Liver (tissue), 9 donors: Measurements from ENCODE around the gene SULT2A1. TPM values are rescaled to one million over a fixed set of nuclear protein-coding genes. Genes with fewer than 3 reads are reported as not detected.

Source experiments
- DNase-seq: peaks from one replicate; pipeline ENCODE4 v3.0.0-alpha.2; 2017; ENCODE audit warnings: low spot score
- H3K27ac ChIP-seq, 2 donors: one replicate each; pipeline ENCODE4 v1.7.0; 2013; ENCODE audit warnings: inconsistent platforms in 2 of 2, low read length in 2 of 2, control low read depth in 1 of 2, low read depth in 1 of 2, mild to moderate bottlenecking in 1 of 2
- H3K27me3 ChIP-seq, 4 donors: one replicate each; pipeline versions ENCODE4 v1.6.1 to v1.7.0; 2013; ENCODE audit warnings: low read length in 3 of 4, inconsistent platforms in 1 of 4, mild to moderate bottlenecking in 1 of 4, moderate library complexity in 1 of 4; ENCODE audit not compliant: control insufficient read depth in 4 of 4, insufficient read depth in 4 of 4
- H3K36me3 ChIP-seq, 4 donors: one replicate each; pipeline versions ENCODE4 v1.6.1 to v1.7.0; 2013; ENCODE audit warnings: low read length in 3 of 4, mild to moderate bottlenecking in 3 of 4, low read depth in 1 of 4, moderate library complexity in 1 of 4; ENCODE audit not compliant: control insufficient read depth in 4 of 4, insufficient read depth in 3 of 4
- H3K4me1 ChIP-seq, 4 donors: one replicate each; pipeline versions ENCODE4 v1.6.1 to v1.7.0; 2013; ENCODE audit warnings: low read length in 3 of 4, mild to moderate bottlenecking in 3 of 4, moderate library complexity in 1 of 4; ENCODE audit not compliant: control insufficient read depth in 4 of 4, insufficient read depth in 4 of 4
- H3K4me3 ChIP-seq, 3 donors: one replicate each; pipeline versions ENCODE4 v1.6.1 to v1.7.0; 2013; ENCODE audit warnings: low read length in 3 of 3, control low read depth in 1 of 3, low read depth in 1 of 3, mild to moderate bottlenecking in 1 of 3
- H3K9ac ChIP-seq, 2 donors: one replicate each; pipeline ENCODE4 v1.7.0; 2013; ENCODE audit warnings: low read length in 2 of 2, mild to moderate bottlenecking in 2 of 2, moderate library complexity in 2 of 2, control low read depth in 1 of 2, low read depth in 1 of 2
- H3K9me3 ChIP-seq, 4 donors: one replicate each; pipeline versions ENCODE4 v1.6.1 to v1.7.0; 2013; ENCODE audit warnings: low read length in 3 of 4; ENCODE audit not compliant: control insufficient read depth in 4 of 4
- ATF3 ChIP-seq: IDR thresholded peaks from 2 replicates; pipeline ENCODE4 v1.6.1; 2016; ENCODE audit warnings: antibody characterized with exemption
- CTCF ChIP-seq: fragments of 150-350 bp; IDR thresholded peaks from 2 replicates; pipeline ENCODE4 v1.5.1; 2017; ENCODE audit warnings: improper control_type of control experiment, low read depth, low read length; ENCODE audit not compliant: missing input control
- GABPA ChIP-seq, 2 donors: IDR thresholded peaks in 1 of 2; conservative IDR thresholded peaks in 1 of 2; 2 replicates each; pipeline ENCODE4 v1.6.1; 2016; ENCODE audit warnings: antibody characterized with exemption in 2 of 2, mild to moderate bottlenecking in 1 of 2, moderate library complexity in 1 of 2
- HNF4A ChIP-seq, 2 donors: conservative IDR thresholded peaks; 2 replicates each; pipeline ENCODE4 v1.6.1; 2016; ENCODE audit warnings: antibody characterized with exemption in 2 of 2, mild to moderate bottlenecking in 2 of 2
- HNF4G ChIP-seq: IDR thresholded peaks from 2 replicates; pipeline ENCODE4 v1.6.1; 2016; ENCODE audit warnings: antibody characterized with exemption
- JUND ChIP-seq, 2 donors: IDR thresholded peaks; 2 replicates each; pipeline ENCODE4 v1.6.1; 2016; ENCODE audit warnings: antibody characterized with exemption in 2 of 2
- MAX ChIP-seq: IDR thresholded peaks from 2 replicates; pipeline ENCODE4 v1.6.1; 2016; ENCODE audit warnings: antibody characterized with exemption
- NR2F2 ChIP-seq: IDR thresholded peaks from 2 replicates; pipeline ENCODE4 v1.6.1; 2016; ENCODE audit warnings: antibody characterized with exemption
- RAD21 ChIP-seq, 2 donors: IDR thresholded peaks; 2 replicates each; pipeline ENCODE4 v1.6.1; 2016; ENCODE audit warnings: antibody characterized with exemption in 2 of 2, mild to moderate bottlenecking in 2 of 2
- REST ChIP-seq: IDR thresholded peaks from 2 replicates; pipeline ENCODE4 v1.6.1; 2016; ENCODE audit warnings: antibody characterized with exemption, mild to moderate bottlenecking
- RXRA ChIP-seq, 2 donors: IDR thresholded peaks; 2 replicates each; pipeline ENCODE4 v1.6.1; 2017 to 2018; ENCODE audit warnings: antibody characterized with exemption in 2 of 2, mild to moderate bottlenecking in 1 of 2
- TAF1 ChIP-seq: conservative IDR thresholded peaks from 2 replicates; pipeline ENCODE4 v1.6.1; 2016; ENCODE audit warnings: antibody characterized with exemption, mild to moderate bottlenecking
- ZBTB33 ChIP-seq: IDR thresholded peaks from 2 replicates; pipeline ENCODE4 v1.6.1; 2016; ENCODE audit warnings: antibody characterized with exemption
- WGBS: extraction: QIAGEN DNeasy Blood & Tissue Kit; methylation state at CpG from one replicate; pipeline ENCODE4 v1.1.7; 2013; 5-methylcytosine and 5-hydroxymethylcytosine counted together
- polyA plus RNA-seq, 2 donors: library from polyadenylated mRNA; stranded (reverse) in 1 of 2; unstranded in 1 of 2; fragments of 200-250 nt in 1 of 2; fragments of >200 nt in 1 of 2; fragmentation: Nextera tagmentation in 1 of 2; extraction: Ambion mirVana in 1 of 2; gene quantifications; one replicate each; pipeline versions ENCODE4 v1.2.1 to v1.2.3, GENCODE V29; 2013 to 2015
- total RNA-seq, 2 donors: library from RNA; depleted of rRNA; stranded (reverse); fragments of >200 nt; gene quantifications; one replicate each; pipeline ENCODE4 v1.2.3, GENCODE V29; 2014
- donor health status: healthy.
- donor health status: healthy.
- donor health status: healthy.
- donor health status: healthy.
- donor health status: healthy.

SULT2A1 gene
- total and polyA plus RNA-seq, 4 donors = 22.9 to 892 (median 691) TPM

GRCh38 chr19:47848823-47849473 is 37.2 kb downstream of the SULT2A1 start:
- H3K9ac ChIP-seq = no peak overlapping the region
- peaks cover 0 to 2% (median 0%) of the 10 kb centered on the region in 4 donors for H3K27me3 ChIP-seq

GRCh38 chr19:47848425-47848822 is 37.7 kb downstream of the SULT2A1 start:
- H3K27ac ChIP-seq = no peak overlapping the region
- WGBS = 73% methylated on average over 10 of the region's 10 CpGs
- H3K9ac ChIP-seq = no peak overlapping the region
- TF ChIP-seq NR2F2 = no peak
- TF ChIP-seq ATF3 = no peak
- no peak for TF ChIP-seq HNF4A (conservative IDR thresholded peaks at IDR 0.05)
- TF ChIP-seq HNF4G = no peak
- TF ChIP-seq ZBTB33 = no peak
- no peak for TF ChIP-seq RXRA (IDR thresholded peaks at IDR 0.05)
- no peak for TF ChIP-seq GABPA (IDR thresholded peaks at IDR 0.05 in 1 of 2, conservative IDR thresholded peaks at IDR 0.05 in 1 of 2)
- H3K9me3 ChIP-seq = no peaks in the 10 kb centered on the region
- H3K27me3 ChIP-seq = peaks cover 0 to 2% (median 0%) of the 10 kb centered on the region in 4 donors
- no peaks in the 10 kb centered on the region for H3K4me1 ChIP-seq
- no peak for DNase-seq
- H3K36me3 ChIP-seq = no peaks in the 10 kb centered on the region
- no peak overlapping the region for H3K4me3 ChIP-seq

More at GRCh38 chr19:47848823-47849473, 37.2 kb downstream of the SULT2A1 start:
- WGBS = 26% methylated on average over 22 of the region's 22 CpGs
- no peak overlapping the region for H3K27ac ChIP-seq
- no peak overlapping the region for H3K4me3 ChIP-seq
- no peak for DNase-seq
- TF ChIP-seq TAF1 (no peak), RAD21 (IDR thresholded peaks at IDR 0.05) (peak in 1 of 2 donors; percentile 29), JUND (IDR thresholded peaks at IDR 0.05) (no peak), GABPA (IDR thresholded peaks at IDR 0.05 in 1 of 2, conservative IDR thresholded peaks at IDR 0.05 in 1 of 2) (no peak), HNF4A (conservative IDR thresholded peaks at IDR 0.05) (no peak), CTCF (peak; percentile 18)
- H3K36me3 ChIP-seq = no peaks in the 10 kb centered on the region
- no peaks in the 10 kb centered on the region for H3K9me3 ChIP-seq
- no peaks in the 10 kb centered on the region for H3K4me1 ChIP-seq

- no peaks in the 10 kb centered on the region for H3K4me1 ChIP-seq
- no peaks in the 10 kb centered on the region for H3K27me3 ChIP-seq
- H3K9ac ChIP-seq = no peak overlapping the region
- H3K27ac ChIP-seq = no peak overlapping the region
- DNase-seq = no peak
- no peak overlapping the region for H3K4me3 ChIP-seq
- no peaks in the 10 kb centered on the region for H3K9me3 ChIP-seq
- 88% methylated on average over 5 of the region's 5 CpGs for WGBS
- no peaks in the 10 kb centered on the region for H3K36me3 ChIP-seq
- TF ChIP-seq MAX (no peak), REST (no peak), GABPA (IDR thresholded peaks at IDR 0.05 in 1 of 2, conservative IDR thresholded peaks at IDR 0.05 in 1 of 2) (no peak), NR2F2 (no peak), RXRA (IDR thresholded peaks at IDR 0.05) (no peak), ZBTB33 (no peak), JUND (IDR thresholded peaks at IDR 0.05) (no peak), TAF1 (no peak)
Observed at GRCh38 chr19:47842941-47843340, 43.2 kb downstream of the SULT2A1 start.
